Cerebellar nuclear complex (tissue), 1 donor: ENCODE results near the gene ABCF1.

Source experiments
- DNase-seq, 2 experiments: peaks; one replicate each; lab custom pipeline; 2025; lab: John Stamatoyannopoulos, UW

ABCF1 gene

DNA sequence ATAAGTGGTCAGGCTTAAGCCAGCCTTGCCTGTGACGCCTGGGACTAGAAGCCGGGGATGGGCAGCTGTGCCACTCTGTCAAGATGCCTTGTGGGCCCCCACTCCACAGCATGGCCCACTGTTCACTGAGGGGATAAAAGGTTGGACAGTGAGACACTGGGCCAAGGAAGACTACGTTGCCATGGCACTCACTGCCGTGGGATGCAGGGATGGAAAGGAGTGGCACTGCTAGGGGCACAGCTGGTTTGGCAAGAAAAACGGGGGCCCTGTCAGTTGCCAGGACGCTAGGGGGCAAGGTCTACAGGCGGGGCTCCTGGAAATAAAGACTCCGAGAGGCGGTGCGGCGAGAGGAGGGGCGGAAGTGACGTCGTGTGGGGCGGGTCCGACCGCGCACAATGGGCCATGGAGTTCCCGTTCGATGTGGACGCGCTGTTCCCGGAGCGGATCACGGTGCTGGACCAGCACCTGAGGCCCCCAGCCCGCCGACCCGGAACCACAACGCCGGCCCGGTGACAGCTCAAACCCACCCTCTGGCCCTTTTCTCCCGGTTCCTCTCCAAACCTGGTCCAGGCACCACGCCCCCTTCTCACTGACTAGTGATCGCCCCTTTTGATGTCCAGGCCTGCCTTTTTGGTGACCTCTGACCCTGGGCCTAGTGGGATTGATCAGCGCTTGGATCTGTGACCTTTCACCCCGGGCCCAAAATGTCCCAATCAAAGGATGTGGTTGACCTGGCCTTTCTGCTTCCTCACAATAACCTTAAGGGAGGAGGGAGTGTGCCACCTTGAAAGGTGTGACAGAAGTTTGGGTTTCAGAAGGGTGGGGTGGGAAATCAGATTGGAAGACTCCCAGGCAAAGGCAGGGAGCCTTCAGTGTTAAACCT, 55.5 kb downstream of the ABCF1 start, which contains the start of gene ATAT1:
ATAT1 (plus strand) TSS at position 391 of the 883 bp plus-strand sequence.
- DNase-seq, result peak; percentile 33 to 53

DNA sequence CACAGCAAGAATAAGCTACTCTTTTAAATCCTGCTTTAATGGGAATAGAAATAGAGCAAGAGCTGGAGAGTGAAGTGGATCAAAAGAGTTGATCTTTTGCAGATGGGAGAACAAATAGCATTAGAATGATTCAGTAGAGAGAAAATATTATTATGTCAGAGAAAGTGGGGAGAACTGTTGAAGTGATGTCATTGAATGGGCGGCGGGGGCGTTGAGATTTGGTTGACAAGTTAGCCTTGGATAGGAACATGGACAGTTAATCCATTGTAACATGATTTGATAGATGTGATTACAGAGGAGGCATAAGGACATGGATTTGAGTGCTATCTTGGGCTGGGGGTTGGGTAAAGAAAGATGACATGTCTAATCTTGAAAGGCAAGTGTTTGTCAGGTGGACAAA, 64.6 kb downstream of the ABCF1 start:
- no peak for DNase-seq

DNA sequence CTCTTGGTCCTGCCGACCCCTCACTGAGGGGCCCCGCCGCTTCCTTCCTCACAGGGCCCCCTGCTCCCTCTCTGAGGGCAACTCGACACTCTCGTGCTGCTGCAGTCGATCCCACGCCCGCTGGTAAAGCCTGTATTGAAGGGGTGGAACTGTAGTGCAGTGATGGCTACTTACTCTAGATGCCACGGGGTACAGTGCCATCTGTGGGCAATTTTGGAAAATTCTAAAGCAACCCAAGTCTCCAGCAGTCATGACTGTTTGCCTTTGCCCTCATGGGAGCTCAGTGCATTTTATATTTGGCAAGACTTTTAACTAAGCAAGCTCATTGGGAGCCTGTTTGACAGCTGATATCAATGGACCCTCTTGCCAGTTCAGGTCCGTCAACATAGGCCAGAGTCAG, 69.2 kb downstream of the ABCF1 start:
- DNase-seq, result no peak

DNA sequence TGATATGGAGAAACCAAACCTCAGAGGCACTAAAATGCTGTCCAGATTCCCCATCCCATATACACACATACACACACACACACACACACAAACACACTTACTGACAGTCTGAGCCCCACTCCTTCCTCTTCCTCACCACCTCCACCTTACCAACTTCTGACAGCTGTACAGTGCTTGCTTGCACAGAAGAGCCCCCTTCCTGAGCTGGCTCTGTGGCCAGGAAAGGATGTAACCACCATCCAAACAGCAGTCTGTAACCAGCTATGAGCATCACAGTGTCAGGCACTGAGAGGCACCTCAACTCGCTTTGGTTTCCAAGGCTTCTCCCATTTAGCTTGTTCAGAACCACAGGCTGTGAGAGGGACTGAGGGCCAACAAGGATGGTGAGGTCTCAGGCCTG, 69.8 kb downstream of the ABCF1 start:
- DNase-seq, result no peak
